ENCODE measurements around the gene DCLRE1C. TPM values are rescaled to one million over a fixed set of nuclear protein-coding genes. Genes with fewer than 3 reads are reported as not detected.

Gene DCLRE1C
- total RNA-seq, 1 donor from 2014 or later, result 11.3 TPM

DNA sequence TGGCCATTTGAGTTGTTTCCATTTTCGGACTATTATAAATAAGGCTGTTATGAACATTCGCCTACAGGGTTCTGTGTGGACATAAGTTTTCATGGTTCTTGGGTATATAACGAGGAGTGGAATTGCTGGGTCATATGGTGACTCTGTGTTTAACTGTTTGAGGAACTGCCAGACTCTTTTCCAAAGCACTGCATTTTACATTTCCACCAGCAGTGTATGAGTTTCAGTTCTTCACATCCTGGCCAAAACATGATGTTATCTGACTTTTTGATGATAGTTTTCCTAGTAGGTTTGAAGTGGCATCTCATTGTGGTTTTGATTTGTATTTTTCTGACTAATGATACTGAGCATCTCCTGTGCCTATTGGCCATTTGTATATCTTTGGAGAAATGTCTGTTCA, 69.8 kb downstream of the DCLRE1C start:
- TF ChIP-seq, protein P1, sequence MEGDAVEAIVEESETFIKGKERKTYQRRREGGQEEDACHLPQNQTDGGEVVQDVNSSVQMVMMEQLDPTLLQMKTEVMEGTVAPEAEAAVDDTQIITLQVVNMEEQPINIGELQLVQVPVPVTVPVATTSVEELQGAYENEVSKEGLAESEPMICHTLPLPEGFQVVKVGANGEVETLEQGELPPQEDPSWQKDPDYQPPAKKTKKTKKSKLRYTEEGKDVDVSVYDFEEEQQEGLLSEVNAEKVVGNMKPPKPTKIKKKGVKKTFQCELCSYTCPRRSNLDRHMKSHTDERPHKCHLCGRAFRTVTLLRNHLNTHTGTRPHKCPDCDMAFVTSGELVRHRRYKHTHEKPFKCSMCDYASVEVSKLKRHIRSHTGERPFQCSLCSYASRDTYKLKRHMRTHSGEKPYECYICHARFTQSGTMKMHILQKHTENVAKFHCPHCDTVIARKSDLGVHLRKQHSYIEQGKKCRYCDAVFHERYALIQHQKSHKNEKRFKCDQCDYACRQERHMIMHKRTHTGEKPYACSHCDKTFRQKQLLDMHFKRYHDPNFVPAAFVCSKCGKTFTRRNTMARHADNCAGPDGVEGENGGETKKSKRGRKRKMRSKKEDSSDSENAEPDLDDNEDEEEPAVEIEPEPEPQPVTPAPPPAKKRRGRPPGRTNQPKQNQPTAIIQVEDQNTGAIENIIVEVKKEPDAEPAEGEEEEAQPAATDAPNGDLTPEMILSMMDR (IDR thresholded peaks at IDR 0.05), result no peak
- Histone ChIP-seq H3K27ac (no peak overlapping the region), H3K27me3 (no peaks in the 10 kb centered on the region), H3K9me3 (no peaks in the 10 kb centered on the region), H3K36me3 (no peaks in the 10 kb centered on the region), H3K4me1 (peaks cover 6% of the 10 kb centered on the region), H3K4me3 (no peak overlapping the region)
- DNase-seq (no peak), ATAC-seq (no peak)
- intact Hi-C loops (cut with DNase I), result no loop called here

- Histone ChIP-seq H3K36me3 (no peaks in the 10 kb centered on the region), H3K27ac (no peak overlapping the region), H3K9me3 (no peaks in the 10 kb centered on the region), H3K27me3 (no peaks in the 10 kb centered on the region), H3K4me1 (peaks cover 14% of the 10 kb centered on the region), H3K4me3 (no peak overlapping the region)
- TF ChIP-seq, protein P1 (IDR thresholded peaks at IDR 0.05), result no peak
- no peak for DNase-seq
- intact Hi-C loops (cut with DNase I), result no loop called here
- ATAC-seq, result no peak
These were observed 73.7 kb downstream of the DCLRE1C start for GRCh38 chr10:14880229-14880628.

DNA sequence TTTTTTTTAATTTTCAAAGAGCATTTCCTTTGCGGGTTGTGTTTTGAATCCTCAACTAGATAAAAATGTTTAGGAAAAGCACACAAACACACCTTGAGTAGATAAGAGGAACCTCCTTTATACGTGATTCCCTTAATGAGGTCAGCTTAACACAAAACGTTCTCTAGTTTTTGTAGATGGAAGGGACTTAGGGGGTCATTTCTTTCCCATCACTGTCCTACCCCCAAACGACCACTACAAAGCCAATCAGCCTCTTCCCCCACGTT, 74.0 kb downstream of the DCLRE1C start:
- Histone ChIP-seq H3K27me3 (no peaks in the 10 kb centered on the region), H3K36me3 (no peaks in the 10 kb centered on the region), H3K9me3 (no peaks in the 10 kb centered on the region), H3K27ac (no peak overlapping the region), H3K4me1 (peaks cover 14% of the 10 kb centered on the region), H3K4me3 (peak overlapping the region; percentile 93)
- TF ChIP-seq, protein P1 (IDR thresholded peaks at IDR 0.05), result no peak
- no peak for ATAC-seq
- no peak for DNase-seq
- intact Hi-C loops (cut with DNase I), result no loop called here

GRCh38 chr10:14879124-14879927, 74.6 kb downstream of the DCLRE1C start:
- DNase-seq (no peak), ATAC-seq (no peak)
- peak overlapping the region; percentile 93 for H3K4me3 ChIP-seq
- TF ChIP-seq, protein P1 (IDR thresholded peaks at IDR 0.05), result no peak
- H3K27me3 ChIP-seq, result no peaks in the 10 kb centered on the region
- H3K36me3 ChIP-seq, result no peaks in the 10 kb centered on the region
- peak overlapping the region; percentile 70 for H3K27ac ChIP-seq
- intact Hi-C loops (cut with DNase I), result no loop called here
- peaks cover 14% of the 10 kb centered on the region for H3K4me1 ChIP-seq
- no peaks in the 10 kb centered on the region for H3K9me3 ChIP-seq

GRCh38 chr10:14878266-14879123, 75.4 kb downstream of the DCLRE1C start, which contains the start of gene SUV39H2:
Gene SUV39H2 (plus strand): TSS chr10:14878866. CDS start chr10:14878889, 23 bp downstream.
- Histone ChIP-seq H3K4me1 (peaks cover 14% of the 10 kb centered on the region), H3K9me3 (no peaks in the 10 kb centered on the region), H3K27me3 (no peaks in the 10 kb centered on the region), H3K36me3 (no peaks in the 10 kb centered on the region), H3K4me3 (peak within 1 kb of the TSS; percentile 93), H3K27ac (peak within 1 kb of the TSS; percentile 94)
- DNase-seq (peak; percentile 98), ATAC-seq (peak; percentile 97)
- TF ChIP-seq, protein P1 (IDR thresholded peaks at IDR 0.05), result no peak
- intact Hi-C loops (cut with DNase I), result no loop called here
